ENCODE data around the gene EGFR.

- TF ChIP-seq CTCF (conservative IDR thresholded peaks at IDR 0.05; ENCODE audit: low read length): no peak
- no peak for TF ChIP-seq EZH2phosphoT487 (IDR thresholded peaks at IDR 0.05; ENCODE audit: borderline replicate concordance)
Observed at GRCh38 chr7:55170335-55171069, 151.7 kb downstream of the EGFR start.

All from Loucy (cell line).